HEK293T (cell line): ENCODE data around the gene MMP1.

Source experiments
- CTCF ChIA-PET: fragments of 350-600 bp; formaldehyde crosslinking; extraction: SDS; loops from one replicate; lab custom pipeline; 2021; ENCODE audit warnings: antibody characterized with exemption, inconsistent platforms; lab: Yijun Ruan, JAX
- POLR2A ChIA-PET: fragments of 350-600 bp; formaldehyde crosslinking; extraction: SDS; loops from one replicate; lab custom pipeline; 2020; ENCODE audit warnings: antibody characterized with exemption, inconsistent platforms; lab: Yijun Ruan, JAX
- DNase-seq: peaks from one replicate; pipeline ENCODE4 v3.0.0; 2012; ENCODE audit warnings: mixed read lengths; ENCODE audit errors: extremely low spot score
- ARNT ChIP-seq: fragments of 450-650 bp; IDR thresholded peaks from 2 replicates; pipeline ENCODE4 v1.6.1; 2017; ENCODE audit warnings: mild to moderate bottlenecking
- BHLHE40 ChIP-seq: fragments of 450-650 bp; IDR thresholded peaks from 2 replicates; pipeline ENCODE4 v1.6.1; 2016; ENCODE audit warnings: mild to moderate bottlenecking, moderate library complexity, borderline replicate concordance
- CTBP1 ChIP-seq: fragments of 450-650 bp; IDR thresholded peaks from 2 replicates; pipeline ENCODE4 v1.6.1; 2016; ENCODE audit warnings: borderline replicate concordance
- ELF4 ChIP-seq: fragments of 450-650 bp; IDR thresholded peaks from 2 replicates; pipeline ENCODE4 v1.6.1; 2017; ENCODE audit warnings: antibody characterized with exemption
- FOXA1 ChIP-seq: fragments of 450-650 bp; IDR thresholded peaks from 2 replicates; pipeline ENCODE4 v1.6.1; 2016; ENCODE audit warnings: mild to moderate bottlenecking
- FOXK2 ChIP-seq: fragments of 450-650 bp; IDR thresholded peaks from 2 replicates; pipeline ENCODE4 v1.6.1; 2016; ENCODE audit warnings: mild to moderate bottlenecking
- FOXM1 ChIP-seq: fragments of 450-650 bp; IDR thresholded peaks from 2 replicates; pipeline ENCODE4 v1.6.1; 2017; ENCODE audit warnings: mild to moderate bottlenecking, borderline replicate concordance
- HDGF ChIP-seq: fragments of 450-650 bp; IDR thresholded peaks from 2 replicates; pipeline ENCODE4 v1.6.1; 2017; ENCODE audit warnings: antibody characterized with exemption, borderline replicate concordance
- L3MBTL2 ChIP-seq: fragments of 450-650 bp; conservative IDR thresholded peaks from 2 replicates; pipeline ENCODE4 v1.6.1; 2016; ENCODE audit warnings: mild to moderate bottlenecking
- LEF1 ChIP-seq: fragments of 450-650 bp; IDR thresholded peaks from 2 replicates; pipeline ENCODE4 v1.6.1; 2017; ENCODE audit warnings: mild to moderate bottlenecking, borderline replicate concordance
- NFRKB ChIP-seq: fragments of 450-650 bp; IDR thresholded peaks from 2 replicates; pipeline ENCODE4 v1.6.1; 2016; ENCODE audit warnings: mild to moderate bottlenecking, moderate library complexity
- PKNOX1 ChIP-seq: fragments of 450-650 bp; IDR thresholded peaks from 2 replicates; pipeline ENCODE4 v1.6.1; 2016
- SP1 ChIP-seq: fragments of 450-650 bp; IDR thresholded peaks from 2 replicates; pipeline ENCODE4 v1.6.1; 2017
- SUZ12 ChIP-seq: fragments of 450-650 bp; IDR thresholded peaks from 2 replicates; pipeline ENCODE4 v1.6.1; 2016; ENCODE audit warnings: mild to moderate bottlenecking
- TARDBP ChIP-seq: fragments of 450-650 bp; IDR thresholded peaks from 2 replicates; pipeline ENCODE4 v1.6.1; 2016
- ZNF384 ChIP-seq: fragments of 450-650 bp; IDR thresholded peaks from 2 replicates; pipeline ENCODE4 v1.6.1; 2016

The MMP1 gene

GRCh38 chr11:102798012-102798746 is at the start of gene MMP1:
Gene MMP1, minus strand, starts transcription at chr11:102798160. Its CDS starts 68 bp downstream, at chr11:102798092.
- CTCF ChIA-PET, result interaction anchor here (0.6 kb wide), 1 partner anchor 160 kb away, joined by 6 read pairs; no protein-coding TSS in a partner anchor
- POLR2A ChIA-PET, result no interaction called here
- DNase-seq, result no peak
- no peak for TF ChIP-seq FOXA1
- no peak for TF ChIP-seq FOXM1
- no peak for TF ChIP-seq SP1
- no peak for TF ChIP-seq LEF1

- POLR2A ChIA-PET, result no interaction called here
These were observed 48.3 kb upstream of the MMP1 start for GRCh38 chr11:102846292-102846691.

GRCh38 chr11:102843489-102843888 is 45.5 kb upstream of the MMP1 start, which contains the start of gene MMP3:
Gene MMP3, minus strand, starts transcription at chr11:102843609. Its CDS starts 63 bp downstream, at chr11:102843546.
- no peak for TF ChIP-seq LEF1
- no peak for TF ChIP-seq NFRKB
- no peak for TF ChIP-seq FOXK2
- no peak for TF ChIP-seq FOXM1
- no peak for TF ChIP-seq SP1
- TF ChIP-seq L3MBTL2, result no peak
- no peak for TF ChIP-seq PKNOX1
- ChIA-PET CTCF (no interaction called here), POLR2A (no interaction called here)

More at GRCh38 chr11:102846292-102846691, 48.3 kb upstream of the MMP1 start:
- TF ChIP-seq ARNT (no peak), SP1 (no peak), CTBP1 (no peak), FOXA1 (no peak), ZNF384 (no peak), LEF1 (no peak), FOXM1 (no peak), PKNOX1 (no peak), FOXK2 (no peak), BHLHE40 (no peak)
- CTCF ChIA-PET, result interaction anchor here (0.9 kb wide), 1 partner anchor 68 kb away, joined by 5 read pairs; no protein-coding TSS in a partner anchor
- no peak for DNase-seq

GRCh38 chr11:102842930-102843329 is 45.0 kb upstream of the MMP1 start:
- POLR2A ChIA-PET, result no interaction called here
- TF ChIP-seq PKNOX1 (no peak), NFRKB (no peak), FOXK2 (no peak), SUZ12 (no peak), SP1 (no peak), CTBP1 (no peak), HDGF (no peak), FOXM1 (no peak), TARDBP (no peak), BHLHE40 (no peak)
- CTCF ChIA-PET, result interaction anchor here (0.6 kb wide), 1 partner anchor 28 kb away, joined by 3 read pairs; no protein-coding TSS in a partner anchor
- no peak for DNase-seq

More at GRCh38 chr11:102843489-102843888, 45.5 kb upstream of the MMP1 start, which contains the start of gene MMP3:
- DNase-seq, result no peak

- ChIA-PET CTCF (no interaction called here), POLR2A (no interaction called here)
- TF ChIP-seq HDGF (no peak), SP1 (no peak), TARDBP (no peak), FOXA1 (no peak), LEF1 (no peak), ARNT (no peak), BHLHE40 (no peak), L3MBTL2 (no peak), FOXK2 (no peak), CTBP1 (no peak)
- DNase-seq, result no peak
These were observed 42.1 kb upstream of the MMP1 start for GRCh38 chr11:102840018-102840417.

GRCh38 chr11:102837646-102838045 is 39.7 kb upstream of the MMP1 start:
- CTCF ChIA-PET, result no interaction called here
- no peak for DNase-seq
- TF ChIP-seq LEF1 (no peak), ARNT (no peak), FOXM1 (no peak), NFRKB (no peak), FOXK2 (no peak), ELF4 (no peak), CTBP1 (no peak), L3MBTL2 (no peak), ZNF384 (no peak), FOXA1 (no peak), SUZ12 (no peak), SP1 (no peak), HDGF (no peak), PKNOX1 (no peak), TARDBP (no peak), BHLHE40 (no peak)
- POLR2A ChIA-PET, result no interaction called here
